ENCODE measurements around the gene KDM8. TPM values are rescaled to one million over a fixed set of nuclear protein-coding genes. Genes with fewer than 3 reads are reported as not detected.

The KDM8 gene
- total RNA-seq, 1 donor from 2014 or later: 6.1 TPM

DNA sequence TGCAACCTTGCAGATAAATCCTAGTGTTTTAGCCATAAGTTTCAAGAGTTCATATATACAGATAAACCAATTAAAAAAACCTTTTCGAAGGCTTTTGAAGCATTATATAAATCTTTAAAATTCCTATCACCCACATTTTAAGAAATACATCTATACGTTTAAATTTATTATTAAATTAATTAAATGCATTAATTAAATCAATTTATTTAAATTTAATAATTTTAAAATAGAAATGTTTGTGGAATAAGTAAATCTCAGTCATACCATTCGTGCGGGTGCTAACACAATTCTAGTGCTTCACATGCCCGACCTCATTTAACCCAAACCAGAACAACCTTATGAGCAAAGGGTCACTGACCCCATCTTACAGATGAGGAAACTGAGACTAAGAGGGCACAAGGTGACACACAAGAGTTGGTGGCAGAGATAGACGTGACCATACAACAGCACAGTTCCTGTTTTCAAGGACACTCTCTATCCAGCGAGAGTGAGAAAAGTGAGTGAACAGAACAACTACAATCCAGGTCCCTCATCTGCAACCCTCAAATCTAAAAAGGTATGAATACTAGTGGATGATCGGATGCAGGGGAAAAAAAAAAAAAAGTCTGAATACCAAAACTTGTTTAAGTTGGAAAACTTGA is 63.8 kb downstream of the KDM8 start:
- TF ChIP-seq CTCF (IDR thresholded peaks at IDR 0.05): no peak
- Histone ChIP-seq H3K36me3 (no peaks in the 10 kb centered on the region), H3K4me1 (peaks cover 16% of the 10 kb centered on the region), H3K4me3 (peak overlapping the region; percentile 67), H3K27me3 (no peaks in the 10 kb centered on the region), H3K27ac (no peak overlapping the region), H3K9me3 (no peaks in the 10 kb centered on the region)
- intact Hi-C loops (cut with DNase I): no loop called here
- ATAC-seq (no peak), DNase-seq (no peak)

DNA sequence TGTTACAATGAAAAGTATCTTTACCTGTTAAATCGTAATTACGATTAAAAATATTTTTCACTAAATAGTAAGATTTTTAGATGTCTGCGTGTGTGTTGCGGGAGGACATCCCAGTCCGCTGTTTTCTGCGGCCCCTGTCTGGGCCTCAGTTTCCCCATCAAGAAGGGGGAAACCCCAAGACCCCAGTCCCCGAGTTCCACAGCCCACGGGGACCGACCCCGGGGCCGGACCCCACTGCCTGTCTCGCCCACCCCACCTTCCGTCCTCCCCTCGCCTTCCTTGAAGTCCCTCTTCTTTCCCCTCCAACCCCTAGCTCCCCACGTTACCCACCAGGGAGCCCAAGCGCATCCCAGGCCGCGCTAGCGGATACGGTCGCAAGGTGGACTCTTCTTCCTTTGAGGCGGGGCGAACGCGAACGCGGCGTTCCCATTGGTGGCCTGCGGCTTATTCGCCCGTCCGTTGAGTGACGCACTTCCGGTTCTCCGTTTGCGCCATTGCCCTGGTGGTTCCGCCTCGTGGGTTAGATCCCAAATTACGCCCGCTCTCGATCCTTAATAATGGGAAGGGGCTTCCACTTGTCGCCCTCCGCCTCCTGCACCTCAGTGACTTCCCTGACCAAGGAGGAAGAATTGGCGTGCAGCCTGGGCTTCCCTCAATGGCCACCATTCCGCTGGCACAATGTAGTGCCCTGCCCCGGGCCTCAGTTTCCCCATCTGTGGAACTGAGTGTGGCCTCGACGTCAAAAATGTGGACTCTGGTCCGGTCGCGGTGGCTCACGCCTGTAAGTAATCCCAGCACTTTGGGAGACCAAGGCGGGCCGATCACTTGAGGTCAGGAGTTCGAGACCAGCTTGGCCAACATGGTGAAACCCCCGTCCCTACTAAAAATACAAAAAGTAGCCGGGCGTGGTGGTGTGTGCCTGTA is 65.3 kb downstream of the KDM8 start, which contains the start of gene NSMCE1:
TSS of gene NSMCE1 (minus strand) at position 397 of the 924 bp plus-strand sequence. CDS start 11,202 bp downstream, outside the sequence.
- DNase-seq (peak; percentile 99), ATAC-seq (peak; percentile 99)
- Histone ChIP-seq H3K36me3 (no peaks in the 10 kb centered on the region), H3K4me1 (peaks cover 16% of the 10 kb centered on the region), H3K27me3 (no peaks in the 10 kb centered on the region), H3K27ac (peak within 1 kb of the TSS; percentile 93), H3K9me3 (no peaks in the 10 kb centered on the region), H3K4me3 (peak within 1 kb of the TSS; percentile 67)
- peak; percentile 21 for TF ChIP-seq CTCF (IDR thresholded peaks at IDR 0.05)
- intact Hi-C loops (cut with DNase I): no loop called here

DNA sequence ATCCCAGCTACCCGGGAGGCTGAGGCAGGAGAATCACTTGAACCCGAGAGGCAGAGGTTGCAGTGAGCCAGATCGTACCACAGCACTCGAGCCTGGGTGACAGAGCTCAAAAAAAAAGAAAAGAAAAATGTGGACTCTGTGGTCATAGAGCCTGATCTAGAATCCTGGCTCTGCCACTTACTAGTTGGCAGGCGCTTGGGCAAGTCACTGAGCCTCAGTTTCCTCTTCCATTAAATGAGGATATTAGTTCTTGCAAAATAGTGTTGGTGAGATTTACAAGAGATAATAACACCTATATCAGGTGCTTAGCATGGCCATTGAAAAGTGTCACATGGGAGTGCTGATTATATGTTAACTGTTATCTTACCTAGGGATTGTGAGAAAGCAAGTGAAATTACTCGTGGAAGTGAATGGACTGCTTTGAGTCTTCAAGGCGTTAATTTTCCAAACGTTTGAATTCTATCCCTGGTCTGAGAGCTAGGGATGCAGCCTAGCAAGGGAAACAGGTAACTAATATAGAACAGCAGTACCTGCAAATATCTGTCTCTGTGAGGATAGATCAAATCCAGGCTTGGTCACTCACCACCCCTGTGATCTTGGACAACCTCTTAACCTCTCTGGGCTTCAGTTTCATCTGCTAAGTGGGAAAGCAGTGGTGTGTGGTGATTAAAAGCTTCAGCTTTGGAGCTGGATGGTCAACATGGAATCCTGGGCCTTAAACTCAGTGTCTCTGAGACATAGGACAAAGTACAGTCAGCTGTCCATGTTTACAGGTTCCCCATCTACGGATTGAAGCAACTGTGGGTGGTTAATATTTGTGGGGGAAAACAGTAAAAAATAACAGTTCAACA is 66.2 kb downstream of the KDM8 start:
- Histone ChIP-seq H3K27ac (peak overlapping the region; percentile 93), H3K36me3 (no peaks in the 10 kb centered on the region), H3K4me3 (peak overlapping the region; percentile 67), H3K9me3 (no peaks in the 10 kb centered on the region), H3K4me1 (peaks cover 13% of the 10 kb centered on the region), H3K27me3 (no peaks in the 10 kb centered on the region)
- no peak for TF ChIP-seq CTCF (IDR thresholded peaks at IDR 0.05)
- no peak for DNase-seq
- ATAC-seq: no peak
- intact Hi-C loops (cut with DNase I): no loop called here

DNA sequence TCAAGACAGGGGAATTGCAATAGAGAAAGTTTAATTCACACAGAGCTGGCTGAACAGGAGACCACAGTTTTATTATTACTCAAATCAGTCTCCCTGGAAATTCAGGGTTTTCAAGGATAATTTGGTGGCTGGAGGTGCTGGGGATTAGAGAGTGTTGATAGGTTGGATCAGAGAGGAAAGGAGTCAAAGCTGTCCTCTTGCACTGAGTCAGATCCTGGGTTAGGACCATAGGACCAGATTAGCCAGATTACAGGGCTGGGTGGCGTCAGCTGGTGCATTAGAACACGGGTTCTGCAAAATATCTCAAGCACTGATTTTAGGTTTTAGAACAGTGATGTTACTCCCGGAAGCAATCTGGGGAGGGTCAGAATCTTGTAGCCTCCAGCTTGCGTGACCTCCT is 67.0 kb downstream of the KDM8 start:
- DNase-seq: no peak
- Histone ChIP-seq H3K27ac (no peak overlapping the region), H3K27me3 (no peaks in the 10 kb centered on the region), H3K9me3 (no peaks in the 10 kb centered on the region), H3K4me3 (no peak overlapping the region), H3K4me1 (peaks cover 13% of the 10 kb centered on the region), H3K36me3 (no peaks in the 10 kb centered on the region)
- no peak for ATAC-seq
- no peak for TF ChIP-seq CTCF (IDR thresholded peaks at IDR 0.05)
- intact Hi-C loops (cut with DNase I): no loop called here

Other genes starting within 250 kb of the KDM8 start
- not detected for gene C16orf82, start 136.6 kb upstream of the KDM8 start, total RNA-seq
- 49.2 TPM for gene NSMCE1, start 65.2 kb downstream of the KDM8 start, total RNA-seq
- 153 TPM for gene IL4R, start 110.4 kb downstream of the KDM8 start, total RNA-seq
- gene IL21R, start 198.6 kb downstream of the KDM8 start, total RNA-seq: 3.9 TPM

All from upper lobe of right lung (tissue), 1 donor.